Ishikawa (cell line): ENCODE measurements around the gene SPOCK1.

Experiments
- CEBPB ChIP-seq: IDR thresholded peaks from 2 replicates; pipeline ENCODE4 v1.6.1; 2012
- CREB1 ChIP-seq: IDR thresholded peaks from 2 replicates; pipeline ENCODE4 v1.6.1; 2012; ENCODE audit warnings: low read depth
- EGR1 ChIP-seq: IDR thresholded peaks from 2 replicates; pipeline ENCODE4 v1.6.1; 2012
- EP300 ChIP-seq: IDR thresholded peaks from 2 replicates; pipeline ENCODE4 v1.6.1; 2012; ENCODE audit warnings: borderline replicate concordance
- FOXM1 ChIP-seq: IDR thresholded peaks from 2 replicates; pipeline ENCODE4 v1.6.1; 2012; ENCODE audit warnings: low read depth, borderline replicate concordance
- MAX ChIP-seq: IDR thresholded peaks from 2 replicates; pipeline ENCODE4 v1.6.1; 2012
- NFIC ChIP-seq: IDR thresholded peaks from 2 replicates; pipeline ENCODE4 v1.6.1; 2012
- RAD21 ChIP-seq: IDR thresholded peaks from 2 replicates; pipeline ENCODE4 v1.6.1; 2012; ENCODE audit warnings: low read depth
- REST ChIP-seq: IDR thresholded peaks from 2 replicates; pipeline ENCODE4 v1.6.1; 2012; ENCODE audit warnings: low read depth, mild to moderate bottlenecking
- TAF1 ChIP-seq: IDR thresholded peaks from 2 replicates; pipeline ENCODE4 v1.6.1; 2012; ENCODE audit warnings: low read depth, mild to moderate bottlenecking
- TCF12 ChIP-seq: IDR thresholded peaks from 2 replicates; pipeline ENCODE4 v1.6.1; 2012; ENCODE audit warnings: low read depth
- TEAD4 ChIP-seq: IDR thresholded peaks from 2 replicates; pipeline ENCODE4 v1.6.1; 2012
- USF1 ChIP-seq: IDR thresholded peaks from 2 replicates; pipeline ENCODE4 v1.6.1; 2012
- YY1 ChIP-seq: IDR thresholded peaks from 2 replicates; pipeline ENCODE4 v1.6.1; 2012; ENCODE audit warnings: low read depth
- ZBTB7A ChIP-seq: IDR thresholded peaks from 2 replicates; pipeline ENCODE4 v1.6.1; 2012; ENCODE audit warnings: low read depth

Gene SPOCK1

GRCh38 chr5:137365126-137365865 is 133.8 kb downstream of the SPOCK1 start:
- TF ChIP-seq ZBTB7A (no peak), USF1 (no peak), FOXM1 (no peak), TAF1 (no peak), CREB1 (no peak), EGR1 (no peak), NFIC (no peak), RAD21 (no peak)

GRCh38 chr5:137361280-137361679 is 137.8 kb downstream of the SPOCK1 start:
- no peak for TF ChIP-seq EGR1
- no peak for TF ChIP-seq ZBTB7A

GRCh38 chr5:137360607-137361006 is 138.5 kb downstream of the SPOCK1 start:
- TF ChIP-seq CEBPB = no peak
- TF ChIP-seq YY1 = no peak
- no peak for TF ChIP-seq TEAD4
- no peak for TF ChIP-seq MAX
- no peak for TF ChIP-seq TAF1
- TF ChIP-seq ZBTB7A = no peak
- TF ChIP-seq RAD21 = no peak
- TF ChIP-seq EGR1 = no peak
- no peak for TF ChIP-seq USF1
- TF ChIP-seq EP300 = no peak
- TF ChIP-seq FOXM1 = no peak
- TF ChIP-seq TCF12 = no peak
- TF ChIP-seq NFIC = no peak
- TF ChIP-seq REST = no peak
- no peak for TF ChIP-seq CREB1

- TF ChIP-seq RAD21 (no peak), REST (no peak), MAX (no peak), EP300 (no peak), EGR1 (no peak), CREB1 (no peak), TCF12 (no peak)
These were observed 139.2 kb downstream of the SPOCK1 start for GRCh38 chr5:137359941-137360340.

- no peak for TF ChIP-seq RAD21
- TF ChIP-seq MAX = no peak
- no peak for TF ChIP-seq NFIC
- TF ChIP-seq CEBPB = no peak
- no peak for TF ChIP-seq REST
- TF ChIP-seq TCF12 = no peak
- no peak for TF ChIP-seq ZBTB7A
- TF ChIP-seq TEAD4 = no peak
- TF ChIP-seq EGR1 = no peak
- TF ChIP-seq TAF1 = no peak
- no peak for TF ChIP-seq CREB1
- TF ChIP-seq FOXM1 = no peak
- TF ChIP-seq USF1 = no peak
- TF ChIP-seq EP300 = no peak
- no peak for TF ChIP-seq YY1
These were observed 141.7 kb downstream of the SPOCK1 start for GRCh38 chr5:137357436-137357835.
